GM23248 (cell line): ENCODE data around the gene R3HDM2. TPM values are rescaled to one million over a fixed set of nuclear protein-coding genes. Genes with fewer than 3 reads are reported as not detected.

ENCODE experiments used
- DNase-seq: peaks from one replicate; pipeline ENCODE4 v3.0.0-alpha.2; 2015
- H2AFZ ChIP-seq: fragments of 200-600 bp; sonication (generic); 2 replicates; pipeline ENCODE4 v1.6.1; 2016; ENCODE audit warnings: antibody characterized with exemption
- H3F3A ChIP-seq: fragments of 200-600 bp; sonication (generic); 2 replicates; pipeline ENCODE4 v1.6.1; 2016; ENCODE audit warnings: mild to moderate bottlenecking, antibody characterized with exemption, mixed run types; ENCODE audit not compliant: insufficient read depth
- H3K27ac ChIP-seq: fragments of 200-600 bp; sonication (generic); 2 replicates; pipeline ENCODE4 v1.5.1; 2016; ENCODE audit warnings: mild to moderate bottlenecking
- H3K27me3 ChIP-seq: fragments of 200-600 bp; sonication (generic); replicated peaks from 2 replicates; pipeline ENCODE4 v1.6.1; 2016; ENCODE audit warnings: mild to moderate bottlenecking; ENCODE audit not compliant: insufficient read depth
- H3K36me3 ChIP-seq: fragments of 200-600 bp; sonication (generic); 2 replicates; pipeline ENCODE4 v1.6.1; 2016; ENCODE audit warnings: low read depth, mild to moderate bottlenecking
- H3K4me1 ChIP-seq: fragments of 200-600 bp; sonication (generic); 2 replicates; pipeline ENCODE4 v1.6.1; 2016; ENCODE audit warnings: mild to moderate bottlenecking; ENCODE audit not compliant: insufficient read depth
- H3K4me2 ChIP-seq: fragments of 200-600 bp; sonication (generic); one replicate; pipeline ENCODE4 v1.6.1; 2016; ENCODE audit warnings: mild to moderate bottlenecking; ENCODE audit not compliant: unreplicated experiment
- H3K4me3 ChIP-seq: fragments of 200-600 bp; sonication (generic); 2 replicates; pipeline ENCODE4 v1.5.1; 2016; ENCODE audit warnings: mild to moderate bottlenecking
- H3K79me2 ChIP-seq: fragments of 200-600 bp; sonication (generic); 2 replicates; pipeline ENCODE4 v1.6.1; 2016; ENCODE audit warnings: mild to moderate bottlenecking; ENCODE audit not compliant: insufficient read depth
- H3K9ac ChIP-seq: fragments of 200-600 bp; sonication (generic); 2 replicates; pipeline ENCODE4 v1.6.1; 2016; ENCODE audit warnings: mild to moderate bottlenecking
- H3K9me2 ChIP-seq: fragments of 200-600 bp; sonication (generic); 2 replicates; pipeline ENCODE4 v1.6.1; 2016; ENCODE audit warnings: mixed run types, mild to moderate bottlenecking, moderate library complexity; ENCODE audit not compliant: insufficient read depth
- H3K9me3 ChIP-seq: fragments of 200-600 bp; sonication (generic); one replicate; pipeline ENCODE4 v1.6.1; 2017; ENCODE audit warnings: low read depth
- H4K20me1 ChIP-seq: fragments of 200-600 bp; sonication (generic); 2 replicates; pipeline ENCODE4 v1.6.0; 2016; ENCODE audit not compliant: insufficient read depth
- EZH2 ChIP-seq: fragments of 200-600 bp; sonication (generic); IDR thresholded peaks from 2 replicates; pipeline ENCODE4 v1.6.1; 2018; ENCODE audit warnings: antibody characterized with exemption, mild to moderate bottlenecking; ENCODE audit not compliant: insufficient read depth, poor library complexity, severe bottlenecking
- EZH2phosphoT487 ChIP-seq: fragments of 200-600 bp; sonication (generic); IDR thresholded peaks from 2 replicates; pipeline ENCODE4 v1.6.1; 2018; ENCODE audit warnings: antibody characterized with exemption, moderate library complexity, mild to moderate bottlenecking, low read depth; ENCODE audit not compliant: insufficient read depth
- WGBS, 2 experiments: methylation state at CpG; one replicate each; pipeline ENCODE4 v1.1.6; 2015 to 2017; ENCODE audit warnings: low lambda C conversion rate in 2 of 2, low coverage in 1 of 2; ENCODE audit errors: missing lambda C conversion rate in 2 of 2; 5-methylcytosine and 5-hydroxymethylcytosine counted together
- in situ Hi-C: fragments of 300-500 bp; cut with MboI; formaldehyde crosslinking; loops from 2 replicates; pipeline ENCODE4 v1.15.0; 2020
- polyA plus RNA-seq: library from polyadenylated mRNA; unstranded; fragments of >200 nt; fragmentation: Nextera tagmentation; extraction: Ambion mirVana; gene quantifications from 2 replicates; pipeline ENCODE4 v1.2.1, GENCODE V29; 2016
- total RNA-seq: library from RNA; depleted of rRNA; stranded (reverse); fragments of >200 nt; shearing (Covaris generic); gene quantifications from 2 replicates; pipeline ENCODE4 v1.2.3, GENCODE V29; 2014

R3HDM2 gene
- total and polyA plus RNA-seq, 2 experiments from 2014 or later = 16.9 to 17.0 TPM

- peak overlapping the region; percentile 23; the same call in 1 of the 2 replicates for H3K9ac ChIP-seq
- H3K27me3 ChIP-seq = no peaks in the 10 kb centered on the region
- H3K4me1 ChIP-seq = peaks cover 25% of the 10 kb centered on the region
- TF ChIP-seq EZH2phosphoT487 (no peak), EZH2 (no peak)
- DNase-seq = no peak
- no peaks in the 10 kb centered on the region for H4K20me1 ChIP-seq
- no peaks in the 10 kb centered on the region for H3K9me3 ChIP-seq
- no peak overlapping the region for H2AFZ ChIP-seq
- H3K4me3 ChIP-seq = no peak overlapping the region
- H3K4me2 ChIP-seq = peak overlapping the region; percentile 69
- in situ Hi-C loops = no loop called here
- 97% methylated on average over 5 of the region's 5 CpGs for WGBS, 2 experiments
- peak overlapping the region; percentile 76 for H3K27ac ChIP-seq
- 0 out of 2 replicates have a peak, but pooled peaks cover 4% of the 10 kb centered on the region for H3K36me3 ChIP-seq
- H3F3A ChIP-seq = peaks cover 27% of the 10 kb centered on the region
- no peaks in the 10 kb centered on the region for H3K9me2 ChIP-seq
- H3K79me2 ChIP-seq = peaks cover 52% of the 10 kb centered on the region
Measured at GRCh38 chr12:57388425-57388824, 42.4 kb downstream of the R3HDM2 start.

DNA sequence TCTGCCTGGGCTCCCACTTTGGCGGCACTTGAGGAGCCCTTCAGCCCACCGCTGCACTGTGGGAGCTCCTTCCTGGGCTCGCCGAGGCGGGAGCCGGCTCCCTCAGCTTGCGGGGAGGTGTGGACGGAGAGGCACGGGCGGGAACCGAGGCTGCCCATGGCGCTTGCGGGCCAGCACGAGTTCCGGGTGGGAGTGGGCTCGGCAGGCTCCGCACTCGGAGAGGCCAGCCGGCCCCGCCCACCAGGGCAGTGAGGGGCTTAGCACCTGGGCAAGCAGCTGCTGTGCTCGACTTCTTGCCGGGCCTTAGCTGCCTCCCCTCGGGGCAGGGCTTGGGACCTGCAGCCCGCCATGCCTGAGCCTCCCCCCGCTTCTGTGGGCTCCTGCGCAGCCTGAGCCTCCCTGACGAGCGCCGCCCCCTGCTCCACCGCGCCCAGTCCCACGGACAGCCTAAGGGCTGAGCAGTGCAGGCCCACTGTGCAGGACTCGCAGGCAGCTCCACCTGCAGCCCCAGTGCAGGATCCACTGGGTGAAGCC, 44.6 kb downstream of the R3HDM2 start:
- Histone ChIP-seq H3K9me2 (no peaks in the 10 kb centered on the region), H3K27me3 (no peaks in the 10 kb centered on the region), H3K4me2 (no peak overlapping the region), H3K36me3 (no peaks in the 10 kb centered on the region), H3K27ac (no peak overlapping the region), H3F3A (peaks cover 27% of the 10 kb centered on the region), H3K4me1 (peaks cover 25% of the 10 kb centered on the region), H3K79me2 (peaks cover 38% of the 10 kb centered on the region), H2AFZ (no peak overlapping the region), H3K9me3 (no peaks in the 10 kb centered on the region), H3K4me3 (no peak overlapping the region), H4K20me1 (no peaks in the 10 kb centered on the region), H3K9ac (no peak overlapping the region)
- no peak for DNase-seq
- WGBS, 2 experiments = 92% methylated on average over 23 to 31 of the region's 33 CpGs
- TF ChIP-seq EZH2 (no peak), EZH2phosphoT487 (no peak)
- in situ Hi-C loops = no loop called here

GRCh38 chr12:57385586-57385985, 45.3 kb downstream of the R3HDM2 start:
- no peaks in the 10 kb centered on the region for H3K27me3 ChIP-seq
- in situ Hi-C loops = no loop called here
- no peaks in the 10 kb centered on the region for H3K9me3 ChIP-seq
- H3K36me3 ChIP-seq = no peaks in the 10 kb centered on the region
- no peak overlapping the region for H3K9ac ChIP-seq
- H3K4me2 ChIP-seq = no peak overlapping the region
- peaks cover 26% of the 10 kb centered on the region for H3F3A ChIP-seq
- H3K27ac ChIP-seq = no peak overlapping the region
- no peak for DNase-seq
- H3K4me3 ChIP-seq = no peak overlapping the region
- 81 to 91% methylated on average over 3 of the region's 3 CpGs for WGBS, 2 experiments
- peaks cover 25% of the 10 kb centered on the region for H3K4me1 ChIP-seq
- TF ChIP-seq EZH2phosphoT487 = no peak
- no peak for TF ChIP-seq EZH2
- peaks cover 37% of the 10 kb centered on the region for H3K79me2 ChIP-seq
- no peaks in the 10 kb centered on the region for H4K20me1 ChIP-seq
- no peaks in the 10 kb centered on the region for H3K9me2 ChIP-seq
- H2AFZ ChIP-seq = no peak overlapping the region

GRCh38 chr12:57384478-57384877, 46.4 kb downstream of the R3HDM2 start:
- Histone ChIP-seq H3K9me3 (no peaks in the 10 kb centered on the region), H3K27ac (no peak overlapping the region), H4K20me1 (no peaks in the 10 kb centered on the region), H3K4me1 (peaks cover 14% of the 10 kb centered on the region), H2AFZ (no peak overlapping the region), H3K36me3 (no peaks in the 10 kb centered on the region), H3K4me2 (no peak overlapping the region), H3K9ac (no peak overlapping the region), H3K27me3 (no peaks in the 10 kb centered on the region), H3K79me2 (peaks cover 32% of the 10 kb centered on the region), H3F3A (peaks cover 15% of the 10 kb centered on the region), H3K9me2 (no peaks in the 10 kb centered on the region), H3K4me3 (no peak overlapping the region)
- no peak for DNase-seq
- 89 to 100% methylated on average over 1 of the region's 1 CpG for WGBS, 2 experiments
- TF ChIP-seq EZH2 (no peak), EZH2phosphoT487 (no peak)
- in situ Hi-C loops = no loop called here

DNA sequence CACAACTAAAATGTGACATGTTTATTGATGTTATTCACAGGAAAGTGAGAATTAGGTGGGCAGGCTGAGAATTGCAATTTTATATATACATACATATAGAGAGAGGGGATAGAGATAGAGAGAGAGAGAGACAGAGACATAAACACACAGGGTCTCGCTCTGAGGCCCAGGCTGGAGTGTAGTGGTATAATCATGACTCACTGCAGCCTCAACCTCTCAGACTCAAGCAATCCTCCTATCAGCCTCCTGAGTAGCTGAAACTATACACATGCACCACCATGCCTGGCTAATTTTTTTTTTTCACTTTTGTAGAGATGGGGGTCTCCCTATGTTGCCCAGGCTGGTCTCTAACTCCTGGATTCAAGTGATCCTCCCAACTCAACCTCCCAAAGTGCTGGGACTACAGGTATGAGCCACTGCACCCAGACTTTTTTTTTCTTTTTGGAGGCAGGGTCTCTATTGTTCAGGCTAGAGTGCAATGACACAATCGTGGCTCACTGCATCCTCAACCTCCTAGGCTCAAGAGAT, 49.1 kb downstream of the R3HDM2 start:
- Histone ChIP-seq H3K27ac (no peak overlapping the region), H3F3A (no peaks in the 10 kb centered on the region), H3K4me3 (no peak overlapping the region), H3K27me3 (no peaks in the 10 kb centered on the region), H3K36me3 (no peaks in the 10 kb centered on the region), H3K4me2 (no peak overlapping the region), H3K9ac (no peak overlapping the region), H3K9me3 (no peaks in the 10 kb centered on the region), H3K4me1 (no peaks in the 10 kb centered on the region), H4K20me1 (no peaks in the 10 kb centered on the region), H2AFZ (no peak overlapping the region), H3K9me2 (no peaks in the 10 kb centered on the region), H3K79me2 (peaks cover 34% of the 10 kb centered on the region)
- no peak for DNase-seq
- WGBS, 2 experiments = 92% methylated on average over 2 of the region's 2 CpGs
- TF ChIP-seq EZH2 (no peak), EZH2phosphoT487 (no peak)
- in situ Hi-C loops = no loop called here
